A549 (cell line): ENCODE measurements around the gene C8G. TPM values are rescaled to one million over a fixed set of nuclear protein-coding genes. Genes with fewer than 3 reads are reported as not detected.

ENCODE experiments used
- ATAC-seq, 2 experiments: fragments of 200-7000 bp in 1 of 2; fragments of >200 bp in 1 of 2; cut with Nextera tagmentation in 1 of 2; cut with Tn5 transposase in 1 of 2; 3 replicates each; pipeline versions ENCODE4 v1.8.0 to v1.9.1; 2018 to 2020; ENCODE audit warnings: mild to moderate bottlenecking in 1 of 2, moderate library complexity in 1 of 2
- CTCF ChIA-PET: fragments of 300-600 bp; sonication (Branson Sonifier 250); formaldehyde crosslinking; extraction: SDS; loops from one replicate; lab custom pipeline; 2021; ENCODE audit warnings: antibody characterized with exemption, inconsistent platforms; lab: Yijun Ruan, JAX
- POLR2A ChIA-PET: fragments of 350-600 bp; formaldehyde crosslinking; extraction: SDS; loops from one replicate; lab custom pipeline; 2021; ENCODE audit warnings: antibody characterized with exemption, inconsistent platforms; lab: Yijun Ruan, JAX
- DNase-seq, 2 experiments: peaks; one replicate each; pipeline versions ENCODE4 v3.0.0 to v3.0.0-alpha.2; 2011 to 2016; ENCODE audit warnings: low read depth in 1 of 2, low spot score in 1 of 2
- FAIRE-seq: peaks from 2 replicates; lab custom pipeline; 2011; peaks lifted over from hg19 to GRCh38; lab: Jason Lieb, UNC
- H3K27ac ChIP-seq, 2 experiments: fragments of >200 bp; sonication (Bioruptor Twin); formaldehyde crosslinking; 3 replicates each; pipeline ENCODE4 v1.5.1; 2016 to 2017
- H3K4me1 ChIP-seq: fragments of >200 bp; sonication (Bioruptor Twin); formaldehyde crosslinking; 3 replicates; pipeline ENCODE4 v1.6.1; 2016
- H3K4me2 ChIP-seq: fragments of >200 bp; sonication (Bioruptor Twin); formaldehyde crosslinking; 3 replicates; pipeline ENCODE4 v1.6.1; 2016
- H3K4me3 ChIP-seq: fragments of >200 bp; sonication (Bioruptor Twin); formaldehyde crosslinking; 3 replicates; pipeline ENCODE4 v1.5.1; 2016
- H3K9me3 ChIP-seq: fragments of >200 bp; sonication (Bioruptor Twin); formaldehyde crosslinking; 3 replicates; pipeline ENCODE4 v1.6.1; 2016
- CBX2 ChIP-seq: fragments of 200-600 bp; sonication (generic); IDR thresholded peaks from 2 replicates; pipeline ENCODE4 v1.6.1; 2016; ENCODE audit warnings: low read depth, mild to moderate bottlenecking, borderline replicate concordance
- CEBPB ChIP-seq, 2 experiments: fragments of >200 bp in 1 of 2; sonication (Bioruptor Twin) in 1 of 2; formaldehyde crosslinking in 1 of 2; IDR thresholded peaks; 2 replicates each; pipeline ENCODE4 v1.6.1; 2012 to 2016
- CHD4 ChIP-seq: fragments of 200-600 bp; sonication (generic); IDR thresholded peaks from 2 replicates; pipeline ENCODE4 v1.6.1; 2016; ENCODE audit warnings: antibody characterized with exemption, mild to moderate bottlenecking, borderline replicate concordance
- EHMT2 ChIP-seq: fragments of 200-600 bp; sonication (generic); IDR thresholded peaks from 2 replicates; pipeline ENCODE4 v1.6.1; 2016; ENCODE audit warnings: antibody characterized with exemption, low read depth, mild to moderate bottlenecking, moderate library complexity
- HEYL ChIP-seq: fragments of 250-450 bp; sonication (Bioruptor Pico); IDR thresholded peaks from 2 replicates; pipeline ENCODE4 v1.8.0; 2021; ENCODE audit warnings: mild to moderate bottlenecking, moderate library complexity
- HOXB13 ChIP-seq: fragments of 250-450 bp; sonication (Bioruptor Pico); IDR thresholded peaks from 2 replicates; pipeline ENCODE4 v1.5.0; 2020; ENCODE audit warnings: low read depth, mild to moderate bottlenecking, moderate library complexity
- JUN ChIP-seq, 2 experiments: fragments of >200 bp; sonication (Bioruptor Twin); formaldehyde crosslinking; IDR thresholded peaks; 2 replicates in 1 of 2; 3 replicates in 1 of 2; pipeline ENCODE4 v1.6.1; 2016 to 2017
- MAFK ChIP-seq: fragments of 450-650 bp; IDR thresholded peaks from 2 replicates; pipeline ENCODE4 v1.6.1; 2014; ENCODE audit not compliant: partially characterized antibody
- MYC ChIP-seq: IDR thresholded peaks from 2 replicates; pipeline ENCODE4 v1.6.1; 2012; ENCODE audit warnings: mild to moderate bottlenecking, inconsistent platforms, low read length, improper control_type of control experiment, borderline replicate concordance
- PHF8 ChIP-seq: fragments of 200-600 bp; sonication (generic); IDR thresholded peaks from 2 replicates; pipeline ENCODE4 v1.6.1; 2016; ENCODE audit warnings: low read depth, mild to moderate bottlenecking, antibody characterized with exemption, moderate library complexity, borderline replicate concordance
- RAD21 ChIP-seq, 2 experiments: fragments of >200 bp in 1 of 2; sonication (Bioruptor Twin) in 1 of 2; formaldehyde crosslinking in 1 of 2; IDR thresholded peaks in 1 of 2; conservative IDR thresholded peaks in 1 of 2; 2 replicates in 1 of 2; 3 replicates in 1 of 2; pipeline ENCODE4 v1.6.1; 2012 to 2018; ENCODE audit warnings: inconsistent platforms in 1 of 2
- RCOR1 ChIP-seq: fragments of 150-350 bp; IDR thresholded peaks from 2 replicates; pipeline ENCODE4 v1.6.1; 2014; ENCODE audit warnings: antibody characterized with exemption, low read length, low read depth
- SREBF2 ChIP-seq: fragments of 450-650 bp; IDR thresholded peaks from 2 replicates; pipeline ENCODE4 v1.6.1; 2014; ENCODE audit warnings: mild to moderate bottlenecking, moderate library complexity
- ZFP36 ChIP-seq: fragments of 450-650 bp; IDR thresholded peaks from 2 replicates; pipeline ENCODE4 v1.6.1; 2014; ENCODE audit warnings: borderline replicate concordance; ENCODE audit not compliant: partially characterized antibody
- WGBS: methylation state at CpG from one replicate; pipeline ENCODE4 v1.1.6; 2017; ENCODE audit errors: missing lambda C conversion rate; 5-methylcytosine and 5-hydroxymethylcytosine counted together
- polyA plus RNA-seq, 4 experiments: library from polyadenylated mRNA; depleted of rRNA in 3 of 4; stranded (reverse); fragments of >200 nt; fragmentation: RNase III in 1 of 4; extraction: RNeasy Plus Mini Kit Qiagen cat#74134 plus additional on column Dnase treatment in 1 of 4; gene quantifications; 2 replicates in 3 of 4; 3 replicates in 1 of 4; pipeline ENCODE4 v1.2.3, GENCODE V29; 2011 to 2017
- TF ChIP-seq, protein P1 (sequence below): fragments of >200 bp; sonication (Bioruptor Twin); formaldehyde crosslinking; IDR thresholded peaks from 3 replicates; pipeline ENCODE4 v1.5.1; 2016
- TF ChIP-seq, protein P2 (sequence below): IDR thresholded peaks from 2 replicates; pipeline ENCODE4 v1.6.1; 2012; ENCODE audit warnings: low read depth, borderline replicate concordance
- TF ChIP-seq, protein P3 (sequence below): fragments of >200 bp; sonication (Bioruptor Twin); formaldehyde crosslinking; IDR thresholded peaks from 2 replicates; pipeline ENCODE4 v1.6.1; 2016
- TF ChIP-seq, protein P4 (sequence below): fragments of 250-450 bp; sonication (Bioruptor Pico); IDR thresholded peaks from 2 replicates; pipeline ENCODE4 v1.5.0; 2021; ENCODE audit warnings: mild to moderate bottlenecking, moderate library complexity, borderline replicate concordance

The C8G gene
- polyA plus RNA-seq, 2 of the 4 experiments (the other 2 are of a cell fraction), result 0.45 to 1.3 TPM

DNA sequence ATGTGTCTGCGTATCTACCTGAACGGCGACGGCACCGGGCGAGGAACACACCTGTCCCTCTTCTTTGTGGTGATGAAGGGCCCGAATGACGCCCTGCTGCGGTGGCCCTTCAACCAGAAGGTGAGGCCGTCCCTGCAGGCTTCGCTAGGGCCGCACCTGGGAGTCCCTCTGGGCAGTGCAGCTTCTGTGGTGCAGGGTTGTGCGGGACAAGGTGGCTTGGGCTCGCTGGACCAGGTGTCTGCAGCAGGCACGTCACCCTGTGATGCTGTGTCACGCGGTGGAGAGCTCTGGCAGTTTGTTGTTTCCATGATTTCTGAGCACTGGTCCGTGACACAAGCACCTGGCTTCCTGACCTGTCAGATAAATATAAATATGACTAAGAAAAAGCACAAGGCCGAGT lies 21.2 kb upstream of the C8G start:
- peaks cover 10% of the 10 kb centered on the region; the same call in 1 of the 3 replicates for H3K4me1 ChIP-seq
- no peak for ATAC-seq
- 93% methylated on average over 18 of the region's 19 CpGs for WGBS
- H3K9me3 ChIP-seq, result no peaks in the 10 kb centered on the region
- H3K4me2 ChIP-seq, result no peak overlapping the region
- no peak for TF ChIP-seq RCOR1
- TF ChIP-seq, protein P1, sequence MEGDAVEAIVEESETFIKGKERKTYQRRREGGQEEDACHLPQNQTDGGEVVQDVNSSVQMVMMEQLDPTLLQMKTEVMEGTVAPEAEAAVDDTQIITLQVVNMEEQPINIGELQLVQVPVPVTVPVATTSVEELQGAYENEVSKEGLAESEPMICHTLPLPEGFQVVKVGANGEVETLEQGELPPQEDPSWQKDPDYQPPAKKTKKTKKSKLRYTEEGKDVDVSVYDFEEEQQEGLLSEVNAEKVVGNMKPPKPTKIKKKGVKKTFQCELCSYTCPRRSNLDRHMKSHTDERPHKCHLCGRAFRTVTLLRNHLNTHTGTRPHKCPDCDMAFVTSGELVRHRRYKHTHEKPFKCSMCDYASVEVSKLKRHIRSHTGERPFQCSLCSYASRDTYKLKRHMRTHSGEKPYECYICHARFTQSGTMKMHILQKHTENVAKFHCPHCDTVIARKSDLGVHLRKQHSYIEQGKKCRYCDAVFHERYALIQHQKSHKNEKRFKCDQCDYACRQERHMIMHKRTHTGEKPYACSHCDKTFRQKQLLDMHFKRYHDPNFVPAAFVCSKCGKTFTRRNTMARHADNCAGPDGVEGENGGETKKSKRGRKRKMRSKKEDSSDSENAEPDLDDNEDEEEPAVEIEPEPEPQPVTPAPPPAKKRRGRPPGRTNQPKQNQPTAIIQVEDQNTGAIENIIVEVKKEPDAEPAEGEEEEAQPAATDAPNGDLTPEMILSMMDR, result no peak
- no peak for TF ChIP-seq EHMT2
- TF ChIP-seq MAFK, result no peak
- no peak for TF ChIP-seq SREBF2
- TF ChIP-seq CEBPB (IDR thresholded peaks at IDR 0.05), result no peak
- TF ChIP-seq, protein P2, sequence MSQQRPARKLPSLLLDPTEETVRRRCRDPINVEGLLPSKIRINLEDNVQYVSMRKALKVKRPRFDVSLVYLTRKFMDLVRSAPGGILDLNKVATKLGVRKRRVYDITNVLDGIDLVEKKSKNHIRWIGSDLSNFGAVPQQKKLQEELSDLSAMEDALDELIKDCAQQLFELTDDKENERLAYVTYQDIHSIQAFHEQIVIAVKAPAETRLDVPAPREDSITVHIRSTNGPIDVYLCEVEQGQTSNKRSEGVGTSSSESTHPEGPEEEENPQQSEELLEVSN, result no peak
- no peak for TF ChIP-seq HOXB13 (CRISPR knock-in tag)
- TF ChIP-seq CHD4, result no peak
- no peak for TF ChIP-seq ZFP36
- no peak for TF ChIP-seq HEYL
- no peak for TF ChIP-seq CBX2
- no peak for TF ChIP-seq MYC
- TF ChIP-seq, protein P3, sequence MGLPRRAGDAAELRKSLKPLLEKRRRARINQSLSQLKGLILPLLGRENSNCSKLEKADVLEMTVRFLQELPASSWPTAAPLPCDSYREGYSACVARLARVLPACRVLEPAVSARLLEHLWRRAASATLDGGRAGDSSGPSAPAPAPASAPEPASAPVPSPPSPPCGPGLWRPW, result no peak
- FAIRE-seq, result no peak
- ChIA-PET CTCF (interaction anchor here (1.9 kb wide), 1 partner anchor 16 kb away, joined by 7 read pairs; no protein-coding TSS in a partner anchor), POLR2A (no interaction called here)
- H3K4me3 ChIP-seq, result no peak overlapping the region
- peak overlapping the region in 1 of 2 experiments; percentile 17; a peak in 1 of 6 replicates for H3K27ac ChIP-seq
- no peak for DNase-seq

DNA sequence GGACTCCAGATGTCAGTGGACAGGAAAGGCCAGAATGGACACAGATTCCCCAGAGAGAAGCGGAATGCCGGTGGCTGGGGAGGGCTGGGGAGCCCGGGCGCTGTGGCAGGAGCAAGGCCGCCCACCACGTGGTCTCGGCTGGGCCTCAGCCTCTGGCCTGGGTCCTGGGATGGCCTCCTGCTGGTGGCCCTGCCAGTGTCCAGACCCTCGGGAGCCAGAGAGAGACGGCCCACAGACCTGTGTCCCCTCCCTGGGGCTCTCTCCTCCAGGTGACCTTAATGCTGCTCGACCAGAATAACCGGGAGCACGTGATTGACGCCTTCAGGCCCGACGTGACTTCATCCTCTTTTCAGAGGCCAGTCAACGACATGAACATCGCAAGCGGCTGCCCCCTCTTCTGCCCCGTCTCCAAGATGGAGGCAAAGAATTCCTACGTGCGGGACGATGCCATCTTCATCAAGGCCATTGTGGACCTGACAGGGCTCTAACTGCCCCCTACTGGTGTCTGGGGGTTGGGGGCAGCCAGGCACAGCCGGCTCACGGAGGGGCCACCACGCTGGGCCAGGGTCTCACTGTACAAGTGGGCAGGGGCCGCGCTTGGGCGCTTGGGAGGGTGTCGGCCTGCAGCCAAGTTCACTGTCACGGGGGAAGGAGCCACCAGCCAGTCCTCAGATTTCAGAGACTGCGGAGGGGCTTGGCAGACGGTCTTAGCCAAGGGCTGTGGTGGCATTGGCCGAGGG lies 19.5 kb upstream of the C8G start:
- H3K27ac ChIP-seq, result peak overlapping the region in 1 of 2 experiments; percentile 54; a peak in 2 of 6 replicates
- peaks cover 10% of the 10 kb centered on the region; the same call in 1 of the 3 replicates for H3K4me1 ChIP-seq
- CTCF ChIA-PET, result interaction anchor here (0.6 to 2.4 kb wide), 15 partner anchors 9 to 110 kb away, joined by 3 to 10 read pairs (median 4); no protein-coding TSS in a partner anchor
- TF ChIP-seq PHF8 (no peak), JUN (IDR thresholded peaks at IDR 0.05) (0 out of 5 replicates have a peak, but pooled peaks of 1 of the 2 experiments have one; percentile 8), RAD21 (conservative IDR thresholded peaks at IDR 0.05 in 1 of 2, IDR thresholded peaks at IDR 0.05 in 1 of 2) (0 out of 5 replicates have a peak, but pooled peaks of 1 of the 2 experiments have one; percentile 17), MAFK (no peak)
- TF ChIP-seq, protein P4, sequence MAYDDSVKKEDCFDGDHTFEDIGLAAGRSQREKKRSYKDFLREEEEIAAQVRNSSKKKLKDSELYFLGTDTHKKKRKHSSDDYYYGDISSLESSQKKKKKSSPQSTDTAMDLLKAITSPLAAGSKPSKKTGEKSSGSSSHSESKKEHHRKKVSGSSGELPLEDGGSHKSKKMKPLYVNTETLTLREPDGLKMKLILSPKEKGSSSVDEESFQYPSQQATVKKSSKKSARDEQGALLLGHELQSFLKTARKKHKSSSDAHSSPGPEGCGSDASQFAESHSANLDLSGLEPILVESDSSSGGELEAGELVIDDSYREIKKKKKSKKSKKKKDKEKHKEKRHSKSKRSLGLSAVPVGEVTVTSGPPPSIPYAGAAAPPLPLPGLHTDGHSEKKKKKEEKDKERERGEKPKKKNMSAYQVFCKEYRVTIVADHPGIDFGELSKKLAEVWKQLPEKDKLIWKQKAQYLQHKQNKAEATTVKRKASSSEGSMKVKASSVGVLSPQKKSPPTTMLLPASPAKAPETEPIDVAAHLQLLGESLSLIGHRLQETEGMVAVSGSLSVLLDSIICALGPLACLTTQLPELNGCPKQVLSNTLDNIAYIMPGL (CRISPR knock-in tag), result no peak
- DNase-seq (no peak), ATAC-seq (peak in 1 of 2 experiments; percentile 41; a peak in 3 of 6 replicates), FAIRE-seq (no peak)
- H3K9me3 ChIP-seq, result no peaks in the 10 kb centered on the region
- no peak overlapping the region for H3K4me2 ChIP-seq
- POLR2A ChIA-PET, result no interaction called here
- WGBS, result 92% methylated on average over 30 of the region's 33 CpGs
- no peak overlapping the region for H3K4me3 ChIP-seq
